Ovary (tissue), 3 donors: ENCODE results near the gene TNNT3.

Experiments used
- POLR2A ChIP-seq: fragments of 450-650 bp; IDR thresholded peaks from one replicate; pipeline ENCODE4 v1.6.1; 2017; ENCODE audit warnings: antibody characterized with exemption, mild to moderate bottlenecking, moderate library complexity
- TF ChIP-seq, protein P1 (sequence below), 3 donors: fragments of 450-650 bp in 2 of 3; fragments of 200-600 bp in 1 of 3; IDR thresholded peaks; one replicate each; pipeline versions ENCODE4 v1.5.1 to v1.8.0; 2016 to 2022; ENCODE audit warnings: antibody characterized with exemption in 3 of 3, mild to moderate bottlenecking in 1 of 3
- donor health status: DM: no; HTN: no; CAD: no.

DNA sequence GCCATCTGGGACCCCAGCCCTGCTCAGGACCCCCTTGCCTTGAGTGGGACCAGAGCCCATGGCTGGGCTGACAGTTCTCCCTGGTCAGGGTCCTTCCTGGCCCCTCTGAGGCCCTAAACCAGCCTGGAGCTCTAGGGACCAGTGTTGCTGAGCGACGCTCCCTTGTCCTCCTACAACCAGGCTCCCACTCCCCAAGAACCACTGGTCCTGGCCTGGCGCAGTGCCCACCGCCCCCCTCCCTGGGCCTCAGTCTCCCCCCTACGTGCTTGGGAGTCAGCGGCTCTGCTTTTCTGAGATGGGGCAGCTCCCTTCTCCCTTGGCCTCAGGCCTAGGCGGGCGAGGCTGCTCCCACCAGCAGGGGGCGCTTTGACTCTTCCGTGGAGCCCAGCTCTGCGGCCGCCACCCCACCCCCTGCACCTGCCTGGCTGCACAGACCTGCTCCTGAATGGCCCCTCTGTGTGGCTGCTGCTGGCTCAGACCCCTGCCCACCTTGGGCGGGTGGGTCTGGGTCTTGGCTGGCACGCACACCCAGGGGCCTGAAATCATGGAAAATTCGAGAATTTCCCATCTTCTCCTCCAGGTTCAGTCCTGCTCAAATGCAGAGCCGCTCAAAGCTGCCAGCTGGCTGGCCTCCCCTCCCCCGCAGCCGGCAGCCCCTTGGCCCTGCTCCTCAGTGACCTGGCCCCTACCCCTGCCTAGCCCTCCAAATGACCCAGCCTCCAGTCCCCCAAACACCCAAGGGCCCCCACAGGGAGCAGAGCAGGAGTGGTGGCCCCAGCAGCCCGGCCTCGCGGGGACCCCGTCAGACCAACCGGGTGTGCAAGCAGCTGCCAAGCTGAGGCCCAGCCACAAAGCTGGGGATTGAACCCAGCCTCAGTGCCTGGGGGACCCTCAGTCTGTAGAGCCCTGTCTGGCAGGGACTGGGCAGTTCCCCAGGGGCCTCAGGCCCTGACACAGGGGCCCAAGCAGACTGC is 37.0 kb upstream of the TNNT3 start:
- peak; percentile 2 for TF ChIP-seq POLR2A
- TF ChIP-seq, protein P1, sequence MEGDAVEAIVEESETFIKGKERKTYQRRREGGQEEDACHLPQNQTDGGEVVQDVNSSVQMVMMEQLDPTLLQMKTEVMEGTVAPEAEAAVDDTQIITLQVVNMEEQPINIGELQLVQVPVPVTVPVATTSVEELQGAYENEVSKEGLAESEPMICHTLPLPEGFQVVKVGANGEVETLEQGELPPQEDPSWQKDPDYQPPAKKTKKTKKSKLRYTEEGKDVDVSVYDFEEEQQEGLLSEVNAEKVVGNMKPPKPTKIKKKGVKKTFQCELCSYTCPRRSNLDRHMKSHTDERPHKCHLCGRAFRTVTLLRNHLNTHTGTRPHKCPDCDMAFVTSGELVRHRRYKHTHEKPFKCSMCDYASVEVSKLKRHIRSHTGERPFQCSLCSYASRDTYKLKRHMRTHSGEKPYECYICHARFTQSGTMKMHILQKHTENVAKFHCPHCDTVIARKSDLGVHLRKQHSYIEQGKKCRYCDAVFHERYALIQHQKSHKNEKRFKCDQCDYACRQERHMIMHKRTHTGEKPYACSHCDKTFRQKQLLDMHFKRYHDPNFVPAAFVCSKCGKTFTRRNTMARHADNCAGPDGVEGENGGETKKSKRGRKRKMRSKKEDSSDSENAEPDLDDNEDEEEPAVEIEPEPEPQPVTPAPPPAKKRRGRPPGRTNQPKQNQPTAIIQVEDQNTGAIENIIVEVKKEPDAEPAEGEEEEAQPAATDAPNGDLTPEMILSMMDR (IDR thresholded peaks at IDR 0.05) = peak; percentile 85 to 92 (median 92)
